Ecto neural progenitor cell (in vitro differentiated cells): ENCODE data around the gene MYO19.
A peak's percentile ranks its signal among the peaks of the same experiment; 100 is the strongest.
"Not testable (repeated sequence)": the region's sequence is repeated elsewhere in the genome, so short reads cannot be mapped to it uniquely, and the experiment has no call there.

Experiments
- DNase-seq: peaks from one replicate; pipeline ENCODE4 v3.0.0-alpha.2; 2018; ENCODE audit warnings: low spot score

MYO19 gene

GRCh38 chr17:36501351-36501750 lies 33.3 kb downstream of the MYO19 start:
- DNase-seq, result no peak

GRCh38 chr17:36500745-36501225 lies 33.9 kb downstream of the MYO19 start:
- DNase-seq, result no peak

- DNase-seq, result no peak
These were observed 35.9 kb downstream of the MYO19 start for GRCh38 chr17:36498560-36499300.

GRCh38 chr17:36498155-36498554 lies 36.5 kb downstream of the MYO19 start:
- DNase-seq, result no peak

GRCh38 chr17:36496018-36496789 lies 38.5 kb downstream of the MYO19 start:
- DNase-seq, result peak; percentile 73

GRCh38 chr17:36495076-36495578 lies 39.5 kb downstream of the MYO19 start:
- no peak for DNase-seq

GRCh38 chr17:36494674-36495073 lies 40.0 kb downstream of the MYO19 start:
- no peak for DNase-seq

GRCh38 chr17:36493956-36494355 lies 40.7 kb downstream of the MYO19 start:
- DNase-seq, result no peak

GRCh38 chr17:36486204-36487194 lies 48.2 kb downstream of the MYO19 start, which contains the start of gene ZNHIT3:
Gene ZNHIT3, plus strand, starts transcription at chr17:36486681. Its CDS starts 19 bp downstream, at chr17:36486700.
- peak; percentile 96 for DNase-seq

GRCh38 chr17:36485805-36486203 lies 48.9 kb downstream of the MYO19 start:
- peak; percentile 50 for DNase-seq

- DNase-seq, result peak; percentile 49
These were observed 49.6 kb downstream of the MYO19 start for GRCh38 chr17:36485027-36485426.

- not testable (repeated sequence) for DNase-seq
These were observed 50.6 kb downstream of the MYO19 start for GRCh38 chr17:36484021-36484420.

- peak; percentile 97 for DNase-seq
These were observed 51.8 kb downstream of the MYO19 start for GRCh38 chr17:36482611-36483504.

GRCh38 chr17:36481829-36482228 lies 52.8 kb downstream of the MYO19 start:
- DNase-seq, result peak; percentile 47

GRCh38 chr17:36475346-36475970 lies 59.2 kb downstream of the MYO19 start:
- no peak for DNase-seq

- no peak for DNase-seq
These were observed 60.1 kb downstream of the MYO19 start for GRCh38 chr17:36474571-36474970.

- DNase-seq, result no peak
These were observed 64.2 kb downstream of the MYO19 start for GRCh38 chr17:36470499-36470898.

GRCh38 chr17:36469733-36470132 lies 64.9 kb downstream of the MYO19 start:
- no peak for DNase-seq

GRCh38 chr17:36468903-36469635 lies 65.6 kb downstream of the MYO19 start:
- DNase-seq, result peak; percentile 45

GRCh38 chr17:36464765-36465088 lies 69.9 kb downstream of the MYO19 start:
- DNase-seq, result peak; percentile 51
